CD4-positive, alpha-beta T cell treated with Interleukin-15 for 4 hours (primary cell): Measurements from ENCODE around the gene ZNF236.
"Not testable (repeated sequence)": the region's sequence is repeated elsewhere in the genome, so short reads cannot be mapped to it uniquely, and the experiment has no call there.

Experiments used
- DNase-seq: peaks from one replicate; pipeline ENCODE4 v3.0.0-alpha.2; 2020; ENCODE audit warnings: low spot score

The ZNF236 gene

DNA sequence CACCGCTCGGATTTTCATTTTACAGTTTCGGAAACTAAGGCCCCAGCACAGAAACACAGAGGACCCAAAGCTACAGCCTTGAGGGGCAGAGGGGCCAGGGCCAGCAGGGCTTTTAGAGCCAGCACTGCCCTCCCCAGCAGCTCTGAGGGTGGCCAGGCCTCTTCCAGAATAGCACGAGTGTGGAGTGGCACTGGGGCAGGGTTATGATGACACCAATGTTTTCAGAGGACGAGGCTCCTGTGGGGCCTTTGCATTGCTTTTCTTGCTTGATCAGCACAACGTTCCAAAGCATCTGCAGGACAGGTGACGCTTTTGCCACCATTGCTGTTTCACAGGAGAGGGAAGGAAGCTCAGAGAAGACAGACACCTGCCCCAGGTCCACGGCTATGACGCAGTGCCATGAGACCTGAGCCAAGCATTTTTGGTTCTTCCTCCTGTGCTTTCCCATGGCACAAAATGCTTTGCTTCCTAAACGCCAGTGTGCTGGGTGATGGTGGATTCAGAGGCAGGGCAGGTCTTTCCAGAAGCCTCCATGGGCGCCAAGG lies 183.4 kb downstream of the ZNF236 start:
- no peak for DNase-seq

DNA sequence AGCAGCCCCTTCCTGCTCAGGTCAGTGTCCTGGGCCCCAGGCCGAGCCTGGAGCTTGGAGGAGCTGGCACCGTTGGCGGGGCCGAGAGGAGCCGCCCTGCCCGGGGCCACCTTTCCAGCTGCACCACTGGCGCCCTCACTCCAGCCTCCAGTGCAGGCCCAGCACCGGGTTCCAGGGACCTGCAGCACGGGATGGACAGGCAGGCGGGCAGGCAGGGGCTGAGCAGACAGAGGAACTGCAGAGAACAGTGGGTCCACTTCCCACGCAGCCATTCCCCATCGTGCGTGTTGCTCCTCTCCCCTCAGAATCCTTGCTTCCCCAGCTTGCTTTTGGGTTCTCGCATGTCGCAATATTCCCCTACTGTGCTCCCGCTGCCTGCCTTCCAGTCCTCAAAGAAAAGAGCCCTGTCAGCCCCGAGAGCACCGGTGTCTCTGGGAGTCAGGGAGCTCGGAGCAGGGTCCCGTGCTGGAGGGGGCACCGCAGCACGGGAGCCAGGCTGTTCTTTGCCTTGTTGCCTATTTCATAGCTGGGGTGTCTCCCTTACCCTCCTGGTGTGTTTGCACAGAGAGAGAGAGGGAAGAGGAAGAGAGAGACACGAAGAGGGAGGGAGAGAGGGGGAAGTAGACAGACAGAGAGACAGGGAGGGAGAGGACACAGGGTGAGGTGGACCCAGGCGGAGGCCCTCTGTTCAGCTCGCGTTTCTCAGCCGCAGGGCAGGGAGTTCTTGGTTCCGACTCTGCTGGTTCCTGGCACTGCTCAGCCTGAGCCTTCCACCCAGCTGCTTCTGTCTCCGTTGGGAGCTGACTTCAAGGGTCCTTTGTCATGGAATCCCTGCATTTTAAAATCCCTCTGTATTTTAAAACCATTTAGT lies 184.2 kb downstream of the ZNF236 start:
- no peak for DNase-seq

DNA sequence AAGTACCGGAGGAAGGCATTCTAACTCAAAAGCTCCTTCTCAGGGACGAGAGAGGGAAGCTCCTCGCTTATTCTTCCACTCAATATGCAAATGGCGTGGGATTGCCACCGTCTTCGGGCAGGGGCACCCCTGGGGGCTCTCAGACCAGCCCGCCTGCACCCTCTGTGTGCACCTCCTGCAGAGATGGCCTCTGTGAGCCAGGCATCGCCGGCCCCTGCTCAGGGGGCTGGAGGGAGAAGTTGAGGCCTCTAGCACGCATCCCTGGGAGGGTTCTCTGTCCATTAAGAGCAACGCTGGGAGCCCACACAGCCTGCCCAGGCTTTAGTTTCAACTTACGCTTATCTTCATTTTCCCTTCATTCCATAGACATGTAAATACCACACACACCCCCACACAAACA lies 184.9 kb downstream of the ZNF236 start:
- no peak for DNase-seq

DNA sequence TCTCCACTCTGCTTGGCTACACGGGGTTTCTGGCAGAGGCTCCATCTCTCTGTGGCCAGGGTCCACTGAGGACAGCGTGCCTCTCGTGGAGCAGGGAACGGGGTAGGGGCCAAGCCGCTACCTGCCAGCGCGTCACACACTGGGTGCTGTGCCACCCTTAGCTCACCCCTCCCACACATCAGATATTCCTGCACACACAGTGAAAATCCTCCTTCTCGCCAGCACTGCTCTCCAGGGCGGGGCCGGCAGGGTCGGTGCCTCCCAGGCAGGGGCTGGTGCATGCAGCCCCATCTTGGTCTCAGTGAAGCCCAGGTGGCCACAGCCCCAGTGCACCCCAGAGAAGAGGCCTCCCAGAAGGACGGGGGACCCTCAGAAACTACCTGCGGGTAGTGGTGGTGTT lies 185.6 kb downstream of the ZNF236 start:
- DNase-seq: no peak

DNA sequence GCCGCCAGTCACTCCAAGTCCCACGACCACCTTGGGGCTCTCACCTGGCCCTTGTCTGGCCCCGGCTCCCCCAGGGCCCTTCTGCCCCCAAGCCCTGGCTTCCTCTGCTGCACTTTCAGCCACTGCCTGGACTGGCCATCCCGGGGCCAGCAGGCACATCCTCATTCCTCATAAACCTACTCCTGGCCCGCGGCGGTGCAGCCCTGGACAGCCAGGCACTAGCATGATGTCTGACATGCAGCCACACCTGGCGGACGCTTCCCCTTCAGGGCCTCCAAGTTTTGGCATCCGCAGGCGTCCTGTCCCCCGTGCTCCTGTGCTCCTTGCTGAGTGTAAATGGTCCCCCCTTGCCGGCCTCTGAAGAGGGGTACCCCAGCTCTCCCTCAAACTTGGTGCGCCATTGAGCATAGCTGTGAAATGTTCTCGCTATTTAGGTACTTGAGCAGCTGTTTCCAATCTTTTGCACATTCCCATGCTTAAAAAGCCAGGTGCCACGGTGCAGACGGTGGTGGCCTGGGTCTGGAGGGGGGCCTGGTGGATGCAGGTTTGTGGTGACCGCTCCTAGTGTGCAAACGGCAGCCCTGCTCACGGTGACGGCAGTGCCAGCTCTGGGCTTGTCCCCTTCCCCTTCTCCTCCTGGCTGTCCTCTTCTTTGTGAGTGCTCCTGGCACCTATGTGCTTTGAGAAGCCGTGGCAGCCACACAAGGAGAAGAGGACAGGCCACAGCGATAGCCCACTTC lies 186.4 kb downstream of the ZNF236 start:
- no peak for DNase-seq

DNA sequence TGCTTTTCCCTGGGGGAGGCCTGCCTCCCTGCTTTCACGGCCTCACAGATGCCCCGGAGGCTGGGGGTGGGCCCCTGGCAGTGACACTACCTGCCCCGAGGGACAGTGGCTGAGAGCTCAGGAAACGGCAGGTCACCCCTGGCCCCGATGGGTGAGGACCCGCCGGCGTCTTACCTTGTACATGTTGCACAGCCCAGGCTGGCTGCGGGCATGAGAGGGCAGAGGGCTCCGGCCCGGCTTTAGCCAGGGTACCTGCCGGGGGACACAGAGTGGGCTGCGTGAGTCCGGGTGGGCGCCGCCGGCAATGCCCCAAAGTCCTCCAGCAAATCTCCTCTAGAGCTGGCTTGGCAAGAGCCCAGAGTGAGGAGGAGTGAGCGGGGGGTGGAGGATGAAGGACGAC lies 187.3 kb downstream of the ZNF236 start:
- DNase-seq: no peak

DNA sequence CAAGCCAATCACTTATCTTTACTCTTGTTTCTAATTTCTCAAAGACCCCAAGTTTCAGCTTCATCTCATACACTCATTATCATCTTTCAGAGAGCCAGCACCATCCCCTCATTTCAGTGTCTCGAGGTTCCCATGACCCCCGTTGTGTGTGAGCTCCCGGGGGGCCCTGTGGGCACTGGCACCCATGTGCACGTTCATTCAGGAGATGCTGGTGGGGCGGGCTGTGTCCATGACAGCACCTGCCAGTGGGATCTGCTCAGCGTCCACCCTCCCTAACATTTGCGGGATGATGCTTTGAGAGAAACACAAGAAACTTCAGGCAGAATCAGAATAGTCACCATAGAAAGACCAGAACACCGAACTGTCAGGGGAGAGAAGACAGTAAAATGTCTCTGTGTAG lies 189.8 kb downstream of the ZNF236 start:
- DNase-seq: no peak

DNA sequence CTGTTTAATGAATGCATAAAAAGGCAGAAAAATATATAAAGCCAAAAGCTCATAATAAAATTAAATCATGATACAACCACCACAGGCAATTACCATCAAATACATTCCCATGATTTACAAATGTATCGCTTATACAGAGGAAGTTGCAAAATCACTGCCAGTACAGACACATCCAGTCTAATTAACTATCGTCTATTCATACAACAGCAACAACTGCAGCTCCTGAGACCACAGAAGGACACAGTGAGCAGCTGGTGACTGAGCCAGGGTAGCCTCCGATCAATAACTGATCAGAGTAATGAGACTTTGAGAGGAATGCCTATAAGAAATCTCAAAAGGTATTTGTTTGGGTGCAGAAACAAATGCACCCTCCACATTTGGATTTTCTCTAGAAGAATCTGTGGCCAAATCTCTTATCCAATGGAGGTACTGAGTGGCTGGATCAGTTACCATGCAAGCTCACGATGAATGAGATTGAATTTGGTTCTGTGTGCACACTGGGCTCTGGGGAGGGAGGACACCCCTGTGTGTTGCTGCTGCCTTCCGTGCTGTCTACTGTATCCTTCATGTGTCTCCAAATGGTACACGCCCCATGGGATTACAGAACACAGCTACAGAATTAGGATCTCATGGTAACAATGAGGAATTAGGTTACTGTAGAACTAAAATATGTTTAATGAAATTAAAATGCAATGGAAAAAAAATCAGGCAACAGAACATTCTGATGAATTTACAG lies 190.6 kb downstream of the ZNF236 start:
- DNase-seq: no peak

DNA sequence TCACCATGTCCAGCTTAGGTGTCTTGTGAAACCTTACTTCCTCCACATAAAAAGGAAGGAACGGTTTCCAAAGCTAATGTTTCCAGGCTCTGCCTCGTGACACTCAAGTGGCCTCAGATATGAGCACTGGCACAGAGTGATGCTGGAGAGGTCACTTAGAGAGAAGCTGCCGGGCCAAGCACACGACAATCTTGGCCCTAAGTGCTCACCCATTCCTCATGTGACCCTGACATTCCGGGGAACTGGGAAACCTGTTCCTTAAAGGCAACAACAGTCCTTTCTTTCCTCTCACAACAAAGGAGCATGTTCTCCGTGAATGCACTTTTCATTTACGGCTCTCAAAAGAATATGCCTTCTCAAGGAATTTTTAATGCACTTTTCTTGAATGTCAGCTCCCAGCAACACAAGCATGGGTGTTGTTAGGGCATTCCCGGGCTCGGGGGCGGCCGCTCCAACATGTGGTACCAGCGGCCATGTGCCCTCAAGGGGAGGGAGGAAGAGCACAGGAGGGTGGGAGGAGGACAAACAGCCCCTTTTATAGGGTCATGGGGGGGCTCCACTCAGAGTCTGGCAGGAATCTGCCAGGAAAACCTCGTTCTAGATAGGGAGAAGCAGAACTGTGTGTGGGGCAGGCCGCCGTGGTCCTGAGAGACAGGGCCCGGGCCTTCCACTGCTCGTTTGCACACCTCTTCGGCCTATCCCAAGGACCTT lies 191.6 kb downstream of the ZNF236 start:
- no peak for DNase-seq

DNA sequence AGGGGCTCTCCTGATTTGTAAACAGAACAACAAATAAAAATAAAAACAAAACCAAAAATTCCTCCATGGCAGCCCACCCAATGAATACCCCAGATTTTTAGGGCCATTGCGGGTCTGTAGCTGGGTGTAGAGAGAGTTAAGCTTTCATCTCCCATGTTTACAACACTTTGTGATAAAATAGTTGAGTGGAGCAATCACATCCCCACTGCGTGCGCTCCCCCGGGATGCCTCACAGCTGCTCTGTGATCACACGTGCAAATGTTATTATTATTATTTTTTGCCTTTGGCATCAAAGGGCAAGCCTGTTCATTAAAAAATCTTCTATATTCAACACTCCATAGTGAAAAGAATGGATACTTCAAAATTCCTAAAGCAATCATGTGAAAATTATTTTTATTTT lies 192.2 kb downstream of the ZNF236 start:
- DNase-seq: no peak

DNA sequence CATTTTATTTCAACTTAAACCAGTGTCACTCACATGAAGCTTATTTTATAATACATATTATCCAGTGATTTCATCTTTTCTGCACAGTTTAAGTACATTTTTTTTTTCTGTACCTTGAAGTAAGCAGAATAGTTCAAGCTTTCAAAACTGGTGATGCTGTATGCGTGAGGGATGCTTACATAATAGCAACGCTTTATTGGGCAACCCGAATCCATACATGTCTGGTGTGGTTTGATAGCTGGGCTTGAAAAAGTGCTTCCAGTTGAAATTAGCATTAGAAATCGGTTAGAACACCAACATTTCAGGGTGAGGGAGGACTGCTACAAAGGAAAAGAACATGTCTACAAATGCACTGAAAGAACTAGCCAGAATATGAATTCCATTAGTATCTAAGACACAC lies 192.8 kb downstream of the ZNF236 start:
- DNase-seq: no peak

DNA sequence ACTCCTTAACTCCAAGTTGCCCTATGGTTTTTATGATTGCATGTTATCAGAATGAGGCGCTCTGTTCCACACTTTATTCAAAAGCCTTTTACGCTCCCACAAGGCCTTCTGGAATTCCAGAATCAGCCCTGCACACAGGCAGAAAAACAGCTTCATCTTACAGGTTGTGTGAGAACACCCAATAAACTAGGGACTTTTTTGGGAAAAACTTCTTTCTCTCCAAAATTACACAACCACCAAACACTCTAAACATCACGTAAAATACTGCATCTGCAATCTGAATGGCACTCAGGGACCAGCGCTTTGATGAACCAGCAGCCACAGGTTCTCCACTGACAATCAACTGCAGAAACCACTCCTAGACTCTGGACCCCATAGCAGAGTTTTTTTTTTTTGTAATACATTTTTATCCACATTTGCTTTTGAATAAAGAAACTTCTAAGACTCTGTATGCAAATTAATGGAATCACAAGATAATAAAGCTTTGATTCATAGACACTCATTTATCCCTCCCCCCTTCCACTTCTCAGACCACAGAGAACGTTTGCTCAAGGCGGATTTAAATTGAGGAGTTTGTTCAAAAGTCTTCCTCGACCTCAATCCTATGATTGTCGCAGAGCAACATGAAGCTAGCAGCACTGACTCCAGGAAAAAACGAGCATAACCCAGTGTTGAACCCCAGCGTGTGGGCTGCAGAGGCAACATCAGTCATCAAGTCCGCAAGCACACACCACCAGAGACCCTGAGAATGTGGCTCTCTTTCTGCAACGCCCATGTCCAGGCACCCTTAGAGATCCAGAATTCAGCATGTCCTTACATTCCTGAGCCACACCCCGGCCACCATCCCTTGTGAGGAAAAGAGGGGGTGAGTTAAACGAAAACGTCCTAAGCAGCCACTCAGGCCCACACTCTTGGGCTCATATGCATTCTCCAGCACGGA lies 193.7 kb downstream of the ZNF236 start:
- no peak for DNase-seq

DNA sequence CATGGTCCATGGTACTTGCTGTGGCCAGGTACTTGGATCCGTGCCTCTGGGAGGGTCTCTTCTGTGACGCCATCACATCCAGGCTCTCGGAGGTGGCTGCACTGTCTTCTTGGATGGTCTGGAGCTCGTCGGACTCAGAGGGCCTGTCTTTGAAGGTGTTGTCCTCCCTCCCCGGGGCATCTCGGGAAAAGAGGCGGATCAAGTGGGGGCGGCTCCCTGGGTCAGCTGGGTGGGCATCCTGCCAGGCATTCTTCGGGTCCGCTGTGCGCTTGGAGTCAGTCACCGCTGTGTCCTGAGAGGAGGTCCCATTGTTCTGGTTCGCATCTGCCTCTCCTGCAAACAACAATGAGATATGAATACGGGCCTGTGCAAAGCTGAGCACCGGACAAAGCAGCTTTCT lies 194.6 kb downstream of the ZNF236 start:
- no peak for DNase-seq

DNA sequence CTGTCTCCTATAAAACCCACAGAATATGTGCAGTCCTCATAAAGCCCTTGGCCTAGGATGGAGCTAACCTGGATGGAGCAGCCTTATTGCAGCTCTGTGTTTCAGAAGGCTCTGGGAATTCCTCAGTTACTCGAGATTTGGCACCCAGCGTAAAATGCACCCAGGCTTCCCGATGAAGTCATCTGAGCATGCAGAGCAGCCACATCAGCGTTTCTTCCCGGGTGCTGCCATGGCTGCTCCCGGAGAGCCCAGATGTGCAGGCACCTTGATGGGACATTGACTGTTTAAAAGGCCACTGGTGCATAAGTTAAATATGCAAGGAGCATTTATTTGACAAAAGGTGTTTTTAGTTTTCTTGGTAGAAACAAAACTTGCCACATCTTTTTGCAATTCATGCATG lies 195.0 kb downstream of the ZNF236 start:
- DNase-seq: no peak

DNA sequence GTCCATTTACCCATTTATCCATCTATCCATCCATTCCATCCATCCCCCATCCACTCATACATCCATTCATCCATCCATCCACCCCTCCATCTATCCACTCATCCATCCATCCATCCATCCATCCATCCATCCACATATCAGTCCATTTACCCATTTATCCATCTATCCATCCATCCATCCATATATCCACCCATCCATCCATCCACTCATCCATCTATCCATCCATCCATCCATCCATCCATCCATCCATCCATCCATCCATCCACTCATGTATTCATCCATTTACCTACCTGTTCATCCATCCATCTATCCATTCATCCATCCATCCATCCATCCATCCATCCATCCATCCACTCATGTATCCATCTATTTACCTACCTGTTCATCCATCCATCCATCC lies 196.3 kb downstream of the ZNF236 start:
- DNase-seq: not testable (repeated sequence)

DNA sequence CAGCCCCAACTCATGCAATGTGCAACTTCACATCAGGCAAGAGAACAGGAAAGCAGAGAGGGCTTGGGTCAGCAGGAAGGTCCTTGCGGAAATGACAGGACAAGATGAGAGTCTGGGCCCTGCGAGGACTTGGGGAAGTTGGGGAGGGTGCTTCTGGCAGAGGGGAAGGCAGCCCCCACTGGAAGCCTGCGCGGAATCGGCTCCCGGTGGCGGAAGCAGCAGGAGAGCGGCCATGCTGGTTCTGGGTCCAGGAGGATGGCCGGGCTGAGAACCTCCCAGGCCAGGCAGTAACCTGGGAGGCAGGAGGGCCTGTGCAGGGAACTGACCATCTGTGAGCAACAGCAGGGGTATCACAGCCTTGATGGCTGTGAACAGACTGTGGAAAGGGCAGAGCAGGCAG lies 197.3 kb downstream of the ZNF236 start:
- DNase-seq: no peak
